ENCODE results near the gene GMPR2.

GMPR2 gene

DNA sequence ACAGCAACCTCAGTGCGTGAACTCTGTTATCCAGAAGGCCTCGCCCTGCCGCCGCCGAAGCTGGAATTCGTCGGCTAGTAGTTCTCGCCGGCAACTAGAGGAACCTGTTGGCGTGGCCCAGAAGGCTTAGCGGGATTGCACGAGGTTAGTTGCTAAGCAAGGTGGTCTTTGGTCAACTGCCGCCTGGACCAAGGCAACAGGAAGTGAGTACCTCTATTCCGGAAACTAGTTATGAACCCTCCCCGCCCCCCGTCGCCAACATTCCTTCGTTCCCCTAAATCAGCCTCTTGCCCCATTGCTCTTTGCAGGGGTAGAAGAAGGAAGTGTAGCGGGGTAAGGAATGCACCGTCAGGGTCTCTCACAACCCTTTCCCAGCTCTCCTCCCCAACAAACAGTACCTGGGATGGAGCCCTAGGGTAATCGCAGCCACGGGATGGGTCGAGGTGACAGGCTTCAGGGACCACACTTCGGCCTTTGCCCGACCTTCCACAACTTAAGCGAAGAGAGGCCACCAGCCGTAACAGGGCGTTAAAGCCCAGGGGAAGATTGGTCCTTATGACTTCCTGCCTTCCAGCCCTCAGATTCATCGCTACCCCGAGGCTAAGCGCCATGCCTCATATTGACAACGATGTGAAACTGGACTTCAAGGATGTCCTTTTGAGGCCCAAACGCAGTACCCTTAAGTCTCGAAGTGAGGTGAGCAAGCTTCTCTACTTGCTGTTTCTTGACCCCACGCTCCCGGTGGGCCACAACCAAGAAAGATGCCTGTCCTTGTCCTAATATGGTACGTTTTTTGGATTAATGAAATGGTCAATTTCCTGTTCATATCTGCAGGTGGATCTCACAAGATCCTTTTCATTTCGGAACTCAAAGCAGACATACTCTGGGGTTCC is at the start of gene GMPR2:
Gene GMPR2 (plus strand): TSS at position 285 of the 893 bp plus-strand sequence. CDS start 325 bp downstream, at position 610.
- no peak for DNase-seq (ENCODE audit: extremely low read depth in 1 of 2, low read depth in 1 of 2)

GRCh38 chr14:24183014-24183481 is 49.7 kb upstream of the GMPR2 start:
- no peak for DNase-seq (ENCODE audit: extremely low read depth in 1 of 2, low read depth in 1 of 2)

DNA sequence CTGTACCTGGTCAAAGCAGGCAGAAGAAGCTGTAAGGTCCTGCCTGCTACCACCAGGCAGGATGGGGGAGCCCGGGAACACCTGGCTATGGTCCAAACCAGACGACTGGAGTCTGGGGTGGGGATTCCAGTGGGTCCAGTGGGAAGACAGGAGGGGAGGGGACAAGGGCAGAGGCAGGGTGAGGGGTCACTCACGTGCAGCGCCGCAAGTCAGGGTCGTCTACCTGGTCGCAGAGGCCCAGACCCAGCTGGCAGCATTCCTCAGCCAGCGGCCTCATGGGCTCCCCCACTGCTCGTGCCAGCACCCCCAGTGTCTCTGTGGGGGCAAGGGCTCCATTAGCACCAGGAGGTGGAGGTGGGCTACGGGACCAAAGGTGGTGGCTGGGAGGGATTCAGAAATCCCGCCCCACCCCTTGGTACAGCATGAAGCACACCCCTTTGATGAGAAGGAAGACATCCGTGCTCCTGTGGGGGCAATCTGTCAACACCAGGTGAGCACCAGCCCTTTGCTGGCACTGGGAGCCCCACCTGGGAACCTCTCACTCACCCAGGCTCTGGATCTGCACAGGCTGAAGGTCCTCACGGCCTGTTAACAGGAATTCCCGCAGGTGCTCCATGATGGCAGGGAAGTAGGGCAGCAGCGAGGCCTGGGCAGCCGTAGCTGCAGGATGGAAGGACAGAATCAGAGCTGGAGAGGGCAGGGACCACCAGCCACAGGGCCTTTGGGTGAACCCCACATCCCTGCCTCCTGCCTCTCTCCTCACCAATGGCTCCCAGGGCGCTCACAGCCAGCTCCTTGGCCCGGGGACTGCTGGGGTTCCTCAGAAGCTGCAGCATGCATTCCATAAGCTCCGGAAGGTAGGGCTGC is 48.4 kb upstream of the GMPR2 start:
- no peak for DNase-seq (ENCODE audit: extremely low read depth in 1 of 2, low read depth in 1 of 2)

GRCh38 chr14:24185026-24185425 is 47.7 kb upstream of the GMPR2 start:
- DNase-seq (ENCODE audit: extremely low read depth in 1 of 2, low read depth in 1 of 2) = no peak

DNA sequence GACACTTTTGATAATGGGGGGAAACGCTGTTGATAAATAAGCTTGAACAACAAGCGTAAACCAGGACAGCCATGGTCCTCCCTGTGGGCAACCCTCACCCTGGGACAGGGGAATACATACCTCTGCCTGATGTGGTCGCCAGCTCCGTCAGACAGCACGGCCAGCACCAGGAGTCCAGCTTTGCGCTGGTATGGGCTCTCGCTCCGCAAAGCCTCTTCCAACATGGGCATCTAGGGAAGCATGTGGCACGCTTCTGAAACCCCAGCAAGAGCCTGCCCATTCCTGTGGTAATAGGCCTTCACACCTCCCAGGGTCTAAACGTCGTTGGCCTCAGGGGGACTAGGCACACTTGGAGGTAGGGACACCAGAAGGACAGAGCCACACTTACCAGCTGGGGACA is 47.0 kb upstream of the GMPR2 start:
- no peak for DNase-seq (ENCODE audit: extremely low read depth in 1 of 2, low read depth in 1 of 2)

DNA sequence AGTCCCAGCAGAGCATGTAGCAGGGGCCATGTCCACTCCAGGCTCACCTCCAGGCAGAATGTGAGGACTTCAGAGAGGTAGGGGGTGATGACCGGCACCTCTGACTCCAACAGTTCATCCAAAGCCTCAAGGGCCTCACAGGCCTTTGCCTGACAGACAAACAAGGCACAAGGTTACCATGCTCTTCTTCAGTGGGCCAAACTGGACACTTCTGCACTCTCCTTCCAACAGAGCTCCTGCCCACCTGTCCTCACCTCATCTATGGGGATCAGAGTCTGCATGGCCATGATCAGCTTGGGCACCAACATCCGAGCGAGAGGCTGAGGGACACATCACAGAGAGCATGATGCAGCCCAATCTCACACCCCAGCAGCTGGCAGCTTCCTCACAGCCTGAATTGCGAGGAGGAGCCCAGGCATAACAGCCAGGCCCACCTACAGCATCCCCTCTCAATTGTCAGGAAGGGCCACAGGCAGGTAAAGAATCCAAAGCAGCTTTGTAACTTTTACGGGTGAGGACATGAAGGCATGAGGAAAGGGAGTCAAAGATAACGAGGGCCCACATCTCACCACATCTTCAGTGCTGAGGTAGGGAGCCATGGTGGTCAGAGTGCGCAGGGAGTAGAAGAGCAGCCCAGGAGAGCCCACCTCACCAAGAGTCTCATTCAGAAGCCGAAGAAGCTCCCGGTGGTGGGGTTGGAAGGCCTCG is 45.7 kb upstream of the GMPR2 start:
- no peak for DNase-seq (ENCODE audit: extremely low read depth in 1 of 2, low read depth in 1 of 2)

GRCh38 chr14:24187539-24187915 is 45.2 kb upstream of the GMPR2 start:
- no peak for DNase-seq (ENCODE audit: extremely low read depth in 1 of 2, low read depth in 1 of 2)

GRCh38 chr14:24188251-24189058 is 44.3 kb upstream of the GMPR2 start, which contains the start of gene IPO4:
Gene IPO4, minus strand, starts transcription at chr14:24188816. Its CDS starts 29 bp downstream, at chr14:24188787.
- DNase-seq (ENCODE audit: extremely low read depth in 1 of 2, low read depth in 1 of 2) = peak; percentile 89 to 91

GRCh38 chr14:24189059-24189375 is 43.7 kb upstream of the GMPR2 start:
- DNase-seq (ENCODE audit: extremely low read depth in 1 of 2, low read depth in 1 of 2) = no peak

GRCh38 chr14:24189460-24189859 is 43.3 kb upstream of the GMPR2 start:
- DNase-seq (ENCODE audit: extremely low read depth in 1 of 2, low read depth in 1 of 2) = no peak

DNA sequence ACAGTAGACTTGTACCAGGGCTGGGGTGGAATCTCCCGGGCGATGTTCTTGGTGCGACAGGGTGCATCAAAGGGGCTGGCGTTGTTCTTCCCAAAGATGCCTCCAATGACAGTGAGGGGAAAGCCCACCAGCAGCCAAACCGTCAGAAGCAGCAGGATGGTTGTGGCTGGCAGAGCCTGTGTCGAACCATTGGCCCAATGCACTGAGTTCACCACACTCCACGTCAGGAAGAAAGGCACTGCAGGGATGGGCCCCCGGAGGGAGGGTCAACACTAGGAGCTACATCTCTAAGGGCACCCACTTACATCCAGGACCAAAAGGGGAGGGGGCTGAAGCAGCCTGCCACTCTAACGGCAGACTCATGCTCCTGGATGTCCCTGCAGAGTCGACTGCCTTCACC is 42.3 kb upstream of the GMPR2 start:
- no peak for DNase-seq (ENCODE audit: extremely low read depth in 1 of 2, low read depth in 1 of 2)

- no peak for DNase-seq (ENCODE audit: extremely low read depth in 1 of 2, low read depth in 1 of 2)
Observed at GRCh38 chr14:24192933-24193332, 39.8 kb upstream of the GMPR2 start.

GRCh38 chr14:24194186-24194872 is 38.4 kb upstream of the GMPR2 start:
- no peak for DNase-seq (ENCODE audit: extremely low read depth in 1 of 2, low read depth in 1 of 2)

DNA sequence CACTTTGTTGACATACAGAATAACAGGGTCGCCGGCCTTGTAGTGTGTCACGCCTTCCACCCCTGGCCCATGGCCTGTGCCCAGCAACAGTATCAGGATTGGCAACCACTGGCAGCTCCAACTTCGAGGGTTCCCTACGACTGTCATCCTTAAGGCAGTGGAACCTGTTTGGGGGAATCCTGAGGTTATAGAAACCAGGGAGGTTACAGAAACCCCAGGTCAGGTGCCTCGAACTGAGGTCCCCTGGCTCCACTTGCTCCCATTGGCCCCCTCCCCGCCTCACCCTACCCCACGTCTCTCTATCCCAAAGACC is 37.9 kb upstream of the GMPR2 start:
- no peak for DNase-seq (ENCODE audit: extremely low read depth in 1 of 2, low read depth in 1 of 2)

GRCh38 chr14:24195186-24196070 is 37.3 kb upstream of the GMPR2 start, which contains the start of gene TM9SF1:
Gene TM9SF1, minus strand, starts transcription at chr14:24195441. Its CDS starts 422 bp downstream, at chr14:24195019.
- DNase-seq (ENCODE audit: extremely low read depth in 1 of 2, low read depth in 1 of 2) = peak; percentile 79 to 81

DNA sequence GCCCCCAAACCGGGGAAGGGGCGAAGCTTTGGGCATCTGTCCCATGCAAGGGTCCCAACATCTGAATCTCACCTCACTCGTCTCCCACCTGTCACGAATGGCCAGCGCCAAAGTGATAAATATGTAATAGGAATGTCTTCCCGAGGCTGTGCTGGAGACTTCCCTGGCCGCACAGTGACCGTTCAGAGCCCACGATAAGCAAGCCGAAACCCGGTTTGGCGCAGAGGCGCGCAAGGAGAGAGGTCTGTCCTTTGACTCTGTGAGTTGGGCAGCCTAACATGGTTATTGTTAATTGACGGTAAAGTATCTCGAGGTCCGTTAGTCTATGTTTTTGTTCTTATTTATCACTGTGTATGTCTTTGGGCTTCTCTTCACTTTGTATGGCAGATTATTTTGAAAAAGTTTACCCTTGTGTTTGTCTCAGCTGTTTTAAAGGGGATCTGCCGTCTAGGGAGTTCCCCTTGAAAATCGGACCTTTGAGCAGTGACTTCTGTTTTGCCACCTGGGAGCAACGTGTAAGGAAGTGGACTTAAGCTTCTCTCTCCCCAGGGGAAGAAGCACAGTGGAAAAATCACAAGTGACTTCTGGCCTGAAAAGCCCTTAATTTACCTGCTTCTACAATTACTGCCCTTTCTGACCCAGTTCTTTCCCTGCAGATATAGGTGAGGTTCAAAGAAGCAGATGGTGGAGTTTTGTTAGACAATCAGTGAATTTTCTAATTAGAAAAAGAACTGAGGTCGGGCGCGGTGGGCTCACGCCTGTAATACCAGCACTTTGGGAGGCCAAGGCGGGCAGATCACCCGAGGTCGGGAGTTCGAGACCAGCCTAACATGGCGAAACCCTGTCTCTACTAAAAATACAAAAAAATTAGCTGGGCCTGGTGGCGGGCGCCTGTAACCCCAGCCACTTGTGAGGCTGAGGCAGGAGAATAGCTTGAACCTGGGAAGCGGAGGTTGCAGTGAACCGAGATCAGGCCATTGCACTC is 36.4 kb upstream of the GMPR2 start:
- DNase-seq (ENCODE audit: extremely low read depth in 1 of 2, low read depth in 1 of 2) = no peak

DNA sequence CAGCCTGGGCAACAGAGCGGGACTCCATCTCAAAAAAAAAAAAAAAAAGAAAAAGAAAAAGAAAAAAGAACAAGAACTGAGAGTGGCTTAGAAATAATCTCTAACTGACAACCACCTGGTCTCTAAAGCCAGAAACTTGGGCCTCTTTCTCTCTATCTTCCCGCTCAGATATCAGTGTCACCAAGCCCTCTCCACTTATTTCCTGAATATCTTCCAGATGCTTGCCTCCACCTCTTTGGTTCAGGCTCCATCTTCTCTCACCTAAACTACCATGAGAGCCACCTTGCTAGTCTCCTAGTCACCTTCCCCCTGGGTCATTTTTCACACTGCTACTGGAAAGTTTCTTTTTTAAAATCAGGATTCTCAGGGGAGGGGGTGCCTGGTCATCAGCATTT is 35.7 kb upstream of the GMPR2 start:
- no peak for DNase-seq (ENCODE audit: extremely low read depth in 1 of 2, low read depth in 1 of 2)
